Osteoblast (primary cell): Measurements from ENCODE around the gene C6orf163. TPM values are rescaled to one million over a fixed set of nuclear protein-coding genes. Genes with fewer than 3 reads are reported as not detected.
"Not testable (repeated sequence)": the region's sequence is repeated elsewhere in the genome, so short reads cannot be mapped to it uniquely, and the experiment has no call there.

ENCODE experiments used
- DNase-seq: peaks from one replicate; pipeline ENCODE4 v3.0.0; 2011; ENCODE audit warnings: low spot score, mixed read lengths; ENCODE audit not compliant: insufficient read length; ENCODE audit errors: missing footprints
- H2AFZ ChIP-seq: 2 replicates; pipeline ENCODE4 v1.6.0; 2011; ENCODE audit warnings: mild to moderate bottlenecking, low read length
- H3K27ac ChIP-seq: 2 replicates; pipeline ENCODE4 v1.5.1; 2011; ENCODE audit warnings: mild to moderate bottlenecking, low read depth, low read length, moderate library complexity
- H3K27me3 ChIP-seq: 2 replicates; pipeline ENCODE4 v1.6.0; 2012; ENCODE audit warnings: mild to moderate bottlenecking, control low read depth, inconsistent platforms, low read length, moderate library complexity; ENCODE audit not compliant: insufficient read depth
- H3K36me3 ChIP-seq: 2 replicates; pipeline ENCODE4 v1.5.1; 2011; ENCODE audit warnings: mild to moderate bottlenecking, low read length, control low read depth, moderate library complexity; ENCODE audit not compliant: insufficient read depth
- H3K4me1 ChIP-seq: 2 replicates; pipeline ENCODE4 v1.5.1; 2011; ENCODE audit warnings: mild to moderate bottlenecking, low read length, control low read depth, moderate library complexity; ENCODE audit not compliant: insufficient read depth
- H3K4me2 ChIP-seq: 2 replicates; pipeline ENCODE4 v1.6.0; 2011; ENCODE audit warnings: mild to moderate bottlenecking, low read length; ENCODE audit not compliant: insufficient read depth
- H3K4me3 ChIP-seq: fragments of 200-600 bp; sonication (generic); 3 replicates; pipeline ENCODE4 v1.5.1; 2012; ENCODE audit warnings: mild to moderate bottlenecking, low read length, inconsistent platforms; ENCODE audit not compliant: insufficient read depth
- H3K79me2 ChIP-seq: 2 replicates; pipeline ENCODE4 v1.6.0; 2012; ENCODE audit warnings: mild to moderate bottlenecking, low read length, control low read depth, inconsistent platforms; ENCODE audit not compliant: insufficient read depth
- H3K9me3 ChIP-seq: 2 replicates; pipeline ENCODE4 v1.5.1; 2011; ENCODE audit warnings: low read depth, low read length, control low read depth
- H4K20me1 ChIP-seq: 2 replicates; pipeline ENCODE4 v1.6.0; 2012; ENCODE audit warnings: mild to moderate bottlenecking, low read length, control low read depth; ENCODE audit not compliant: insufficient read depth
- CTCF ChIP-seq: IDR thresholded peaks from 2 replicates; pipeline ENCODE4 v1.5.1; 2011; ENCODE audit warnings: mild to moderate bottlenecking, low read depth, low read length, moderate library complexity; ENCODE audit errors: extremely low read depth
- total RNA-seq: library from RNA; depleted of rRNA; stranded (reverse); fragments of >200 nt; gene quantifications from 2 replicates; pipeline ENCODE4 v1.2.3, GENCODE V29; 2012

C6orf163 gene
- total RNA-seq, 1 donor: 3.3 TPM

- no peak overlapping the region for H3K4me3 ChIP-seq
- TF ChIP-seq CTCF: no peak
- no peaks in the 10 kb centered on the region for H3K36me3 ChIP-seq
- no peaks in the 10 kb centered on the region for H3K4me1 ChIP-seq
- H3K27ac ChIP-seq: no peak overlapping the region
- H4K20me1 ChIP-seq: no peaks in the 10 kb centered on the region
- no peak for DNase-seq
- no peak overlapping the region for H2AFZ ChIP-seq
- peaks cover 9% of the 10 kb centered on the region for H3K27me3 ChIP-seq
- H3K79me2 ChIP-seq: no peaks in the 10 kb centered on the region
- H3K9me3 ChIP-seq: no peaks in the 10 kb centered on the region
- no peak overlapping the region for H3K4me2 ChIP-seq
Measured at GRCh38 chr6:87312860-87313259, 31.8 kb upstream of the C6orf163 start.

- no peaks in the 10 kb centered on the region for H3K36me3 ChIP-seq
Measured at GRCh38 chr6:87315071-87315470, 29.5 kb upstream of the C6orf163 start.

GRCh38 chr6:87319271-87319987 lies 25.2 kb upstream of the C6orf163 start:
- no peak for TF ChIP-seq CTCF
- peaks cover 2% of the 10 kb centered on the region for H3K27me3 ChIP-seq

More at GRCh38 chr6:87315071-87315470, 29.5 kb upstream of the C6orf163 start:
- Histone ChIP-seq H3K79me2 (no peaks in the 10 kb centered on the region), H3K9me3 (no peaks in the 10 kb centered on the region), H3K4me3 (no peak overlapping the region), H3K4me1 (no peaks in the 10 kb centered on the region), H3K27ac (no peak overlapping the region), H2AFZ (no peak overlapping the region), H3K27me3 (peaks cover 9% of the 10 kb centered on the region), H3K4me2 (no peak overlapping the region), H4K20me1 (no peaks in the 10 kb centered on the region)
- no peak for TF ChIP-seq CTCF
- DNase-seq: no peak

GRCh38 chr6:87322304-87323212 lies 22.1 kb upstream of the C6orf163 start, which contains the start of gene SMIM8:
SMIM8 (plus strand) TSS chr6:87322588; CDS start chr6:87337032, 14,444 bp downstream.
- peaks cover 4% of the 10 kb centered on the region for H3K79me2 ChIP-seq
- no peaks in the 10 kb centered on the region for H3K36me3 ChIP-seq
- no peaks in the 10 kb centered on the region for H3K9me3 ChIP-seq
- no peaks in the 10 kb centered on the region for H3K27me3 ChIP-seq
- peak within 1 kb of the TSS; percentile 80 for H3K4me3 ChIP-seq
- peak within 1 kb of the TSS; percentile 87 for H2AFZ ChIP-seq
- H3K27ac ChIP-seq: peak within 1 kb of the TSS; percentile 6
- peak within 1 kb of the TSS; percentile 91 for H3K4me2 ChIP-seq
- H3K4me1 ChIP-seq: peaks cover 4% of the 10 kb centered on the region
- DNase-seq: peak; percentile 97
- peak; percentile 93 for TF ChIP-seq CTCF
- H4K20me1 ChIP-seq: no peaks in the 10 kb centered on the region

More at GRCh38 chr6:87319271-87319987, 25.2 kb upstream of the C6orf163 start:
- H3K4me2 ChIP-seq: no peak overlapping the region
- H4K20me1 ChIP-seq: no peaks in the 10 kb centered on the region
- H3K9me3 ChIP-seq: no peaks in the 10 kb centered on the region
- H3K79me2 ChIP-seq: peaks cover 4% of the 10 kb centered on the region
- peak; percentile 21 for DNase-seq
- H3K4me3 ChIP-seq: no peak overlapping the region
- H3K27ac ChIP-seq: no peak overlapping the region
- H3K4me1 ChIP-seq: peaks cover 4% of the 10 kb centered on the region
- no peak overlapping the region for H2AFZ ChIP-seq
- no peaks in the 10 kb centered on the region for H3K36me3 ChIP-seq

- not testable (repeated sequence) for H3K9me3 ChIP-seq, DNase-seq, H2AFZ ChIP-seq, H3K27ac ChIP-seq, H3K4me1 ChIP-seq, H3K36me3 ChIP-seq, H3K4me3 ChIP-seq, H3K27me3 ChIP-seq, H3K4me2 ChIP-seq, H3K79me2 ChIP-seq, H4K20me1 ChIP-seq
Measured at GRCh38 chr6:87323880-87324279, 20.7 kb upstream of the C6orf163 start.
